D721Med (cell line): Measurements from ENCODE around the gene STK32B.

ENCODE experiments used
- DNase-seq: peaks from one replicate; pipeline ENCODE4 v3.0.0; 2011; ENCODE audit warnings: low spot score; ENCODE audit not compliant: insufficient read length
- FAIRE-seq: peaks from 2 replicates; lab custom pipeline; 2011; peaks lifted over from hg19 to GRCh38; lab: Jason Lieb, UNC
- TF ChIP-seq, protein P1 (sequence below): IDR thresholded peaks from 2 replicates; pipeline ENCODE4 v1.5.1; 2012; ENCODE audit warnings: mild to moderate bottlenecking, control low read depth; ENCODE audit not compliant: insufficient read depth; ENCODE audit errors: missing control alignments

Gene STK32B

GRCh38 chr4:5100986-5101385 is 49.7 kb downstream of the STK32B start:
- TF ChIP-seq, protein P1, sequence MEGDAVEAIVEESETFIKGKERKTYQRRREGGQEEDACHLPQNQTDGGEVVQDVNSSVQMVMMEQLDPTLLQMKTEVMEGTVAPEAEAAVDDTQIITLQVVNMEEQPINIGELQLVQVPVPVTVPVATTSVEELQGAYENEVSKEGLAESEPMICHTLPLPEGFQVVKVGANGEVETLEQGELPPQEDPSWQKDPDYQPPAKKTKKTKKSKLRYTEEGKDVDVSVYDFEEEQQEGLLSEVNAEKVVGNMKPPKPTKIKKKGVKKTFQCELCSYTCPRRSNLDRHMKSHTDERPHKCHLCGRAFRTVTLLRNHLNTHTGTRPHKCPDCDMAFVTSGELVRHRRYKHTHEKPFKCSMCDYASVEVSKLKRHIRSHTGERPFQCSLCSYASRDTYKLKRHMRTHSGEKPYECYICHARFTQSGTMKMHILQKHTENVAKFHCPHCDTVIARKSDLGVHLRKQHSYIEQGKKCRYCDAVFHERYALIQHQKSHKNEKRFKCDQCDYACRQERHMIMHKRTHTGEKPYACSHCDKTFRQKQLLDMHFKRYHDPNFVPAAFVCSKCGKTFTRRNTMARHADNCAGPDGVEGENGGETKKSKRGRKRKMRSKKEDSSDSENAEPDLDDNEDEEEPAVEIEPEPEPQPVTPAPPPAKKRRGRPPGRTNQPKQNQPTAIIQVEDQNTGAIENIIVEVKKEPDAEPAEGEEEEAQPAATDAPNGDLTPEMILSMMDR: no peak
- FAIRE-seq (no peak), DNase-seq (no peak)

DNA sequence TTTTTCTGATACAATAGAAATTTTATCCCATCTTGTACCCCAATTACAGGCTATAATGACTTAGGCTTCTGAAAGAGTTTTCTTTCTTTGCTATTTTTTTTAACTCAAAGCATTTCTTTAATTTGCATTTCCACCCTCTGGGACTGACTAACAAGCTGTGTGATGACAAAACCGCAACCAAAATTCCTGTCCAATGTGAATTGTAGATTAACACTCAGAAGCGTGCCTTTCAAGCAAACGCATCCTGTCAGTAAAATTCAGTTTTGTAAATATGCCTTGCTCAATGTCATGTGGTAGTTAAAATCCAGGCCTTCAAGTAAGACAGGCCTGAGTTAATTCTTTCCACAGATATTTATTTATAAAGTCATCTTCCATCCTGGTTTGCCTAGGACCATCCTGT is 50.3 kb downstream of the STK32B start:
- DNase-seq (no peak), FAIRE-seq (no peak)
- TF ChIP-seq, protein P1: no peak

GRCh38 chr4:5110901-5111300 is 59.6 kb downstream of the STK32B start:
- FAIRE-seq (no peak), DNase-seq (no peak)
- TF ChIP-seq, protein P1: no peak

DNA sequence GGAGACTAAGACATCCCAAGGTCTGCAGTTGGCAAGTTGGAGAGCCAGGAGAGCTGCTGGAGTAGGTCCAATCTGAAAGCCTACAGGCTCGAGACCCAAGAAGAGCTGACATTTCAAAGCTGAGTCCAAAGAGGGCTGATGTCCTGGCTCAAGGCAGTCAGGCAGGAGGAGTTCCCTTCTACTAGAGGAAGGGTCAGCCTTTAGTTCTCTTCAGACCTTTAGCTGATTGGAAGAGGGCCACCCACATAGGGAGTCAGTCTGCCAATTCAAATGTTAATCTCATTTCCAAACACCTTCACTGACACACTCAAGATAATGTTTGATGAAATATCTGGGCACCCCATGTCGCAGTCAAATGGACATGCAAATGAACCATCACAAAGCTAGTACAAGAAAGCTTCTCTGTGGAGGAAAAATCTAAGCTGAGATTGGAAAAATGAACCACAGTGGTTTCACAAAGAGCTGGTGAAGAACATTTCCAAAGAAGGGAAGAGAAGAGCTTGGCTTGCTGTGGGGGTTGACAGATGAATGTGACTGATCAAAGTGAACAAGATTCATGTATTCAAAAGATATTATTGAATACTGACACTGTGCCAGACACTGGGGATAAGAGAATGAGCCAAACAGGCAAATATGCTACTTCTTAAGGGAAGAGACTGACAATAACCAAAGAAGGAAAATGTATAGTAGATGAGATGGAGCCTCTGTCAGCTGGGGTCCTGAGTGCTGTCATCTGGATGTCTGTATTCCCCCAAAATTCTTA is 61.2 kb downstream of the STK32B start:
- TF ChIP-seq, protein P1: no peak
- no peak for DNase-seq
- no peak for FAIRE-seq

GRCh38 chr4:5114950-5115349 is 63.7 kb downstream of the STK32B start:
- TF ChIP-seq, protein P1: no peak
- FAIRE-seq (no peak), DNase-seq (no peak)

DNA sequence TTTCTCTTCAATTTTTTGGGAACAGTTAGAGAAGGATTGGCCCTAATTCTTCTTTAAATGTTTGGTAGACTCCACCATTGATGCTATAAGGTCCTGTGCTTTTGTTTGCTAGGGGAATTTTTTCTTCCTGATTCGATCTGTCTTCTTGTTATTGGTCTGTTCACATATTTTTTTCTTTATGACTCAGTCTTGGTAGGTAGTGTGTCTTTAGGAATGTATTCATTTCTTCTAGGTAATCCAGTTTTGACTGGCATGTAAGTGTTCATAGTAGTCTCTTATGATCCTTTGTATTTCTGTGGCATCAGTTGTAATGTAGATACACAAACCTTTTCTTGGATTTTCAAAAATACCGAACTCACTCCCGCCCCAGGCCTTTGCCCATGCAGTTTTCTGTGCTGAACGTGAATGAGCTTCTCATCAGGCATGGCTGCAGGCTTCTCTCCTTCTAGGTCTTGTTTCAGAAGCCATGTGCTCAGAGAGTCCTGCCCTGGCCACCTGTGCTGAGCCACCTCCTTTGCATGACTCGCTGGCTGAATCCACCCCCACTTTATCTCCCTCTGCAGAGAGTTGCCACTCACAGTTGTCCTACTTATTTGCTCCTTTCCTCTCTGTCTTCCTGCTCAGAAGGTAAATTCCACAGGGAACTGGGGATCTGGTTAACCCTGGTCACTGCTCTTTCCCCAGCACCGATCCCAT is 67.0 kb downstream of the STK32B start:
- TF ChIP-seq, protein P1: no peak
- DNase-seq: no peak
- no peak for FAIRE-seq
